Vein endothelial cell (primary cell): ENCODE data around the gene AK1. TPM values are rescaled to one million over a fixed set of nuclear protein-coding genes. Genes with fewer than 3 reads are reported as not detected.

Experiments
- small RNA-seq: library from RNA; depleted of rRNA; stranded (forward); fragments of <200 nt; gene quantifications from one replicate; pipeline ENCODE3, GENCODE V24; 2012
- total RNA-seq: library from RNA; depleted of rRNA; stranded (reverse); fragments of >200 nt; gene quantifications from 2 replicates; pipeline ENCODE4 v1.2.3, GENCODE V29; 2012

Gene AK1, protein sequence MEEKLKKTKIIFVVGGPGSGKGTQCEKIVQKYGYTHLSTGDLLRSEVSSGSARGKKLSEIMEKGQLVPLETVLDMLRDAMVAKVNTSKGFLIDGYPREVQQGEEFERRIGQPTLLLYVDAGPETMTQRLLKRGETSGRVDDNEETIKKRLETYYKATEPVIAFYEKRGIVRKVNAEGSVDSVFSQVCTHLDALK
- total RNA-seq: 66.9 and 72.8 TPM in 2 replicates

DNA sequence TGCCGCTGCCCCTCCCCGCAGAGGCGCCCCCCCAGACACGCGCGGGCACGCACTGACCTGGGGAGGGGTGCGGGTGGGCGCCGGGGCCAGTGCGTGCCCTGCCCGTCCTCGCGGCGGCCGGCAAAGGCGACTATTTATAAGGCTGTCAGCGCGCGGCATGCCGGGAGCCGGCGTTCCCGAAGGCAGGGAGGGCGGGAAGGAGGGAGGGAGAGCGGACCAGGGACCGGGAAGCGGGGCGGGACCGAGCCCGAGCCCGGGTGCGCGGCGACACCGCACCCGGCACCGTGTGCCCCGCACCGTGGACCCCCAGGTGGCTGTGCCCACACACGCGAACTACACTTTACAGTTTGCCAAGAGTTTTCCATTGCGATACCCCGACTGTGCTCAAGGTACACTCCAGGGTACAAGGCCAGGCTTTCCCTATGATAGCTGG, at the start of gene AK1:
TSS of gene AK1 (minus strand) at position 110 of the 433 bp plus-strand sequence. CDS start 3,058 bp downstream, outside the sequence.

DNA sequence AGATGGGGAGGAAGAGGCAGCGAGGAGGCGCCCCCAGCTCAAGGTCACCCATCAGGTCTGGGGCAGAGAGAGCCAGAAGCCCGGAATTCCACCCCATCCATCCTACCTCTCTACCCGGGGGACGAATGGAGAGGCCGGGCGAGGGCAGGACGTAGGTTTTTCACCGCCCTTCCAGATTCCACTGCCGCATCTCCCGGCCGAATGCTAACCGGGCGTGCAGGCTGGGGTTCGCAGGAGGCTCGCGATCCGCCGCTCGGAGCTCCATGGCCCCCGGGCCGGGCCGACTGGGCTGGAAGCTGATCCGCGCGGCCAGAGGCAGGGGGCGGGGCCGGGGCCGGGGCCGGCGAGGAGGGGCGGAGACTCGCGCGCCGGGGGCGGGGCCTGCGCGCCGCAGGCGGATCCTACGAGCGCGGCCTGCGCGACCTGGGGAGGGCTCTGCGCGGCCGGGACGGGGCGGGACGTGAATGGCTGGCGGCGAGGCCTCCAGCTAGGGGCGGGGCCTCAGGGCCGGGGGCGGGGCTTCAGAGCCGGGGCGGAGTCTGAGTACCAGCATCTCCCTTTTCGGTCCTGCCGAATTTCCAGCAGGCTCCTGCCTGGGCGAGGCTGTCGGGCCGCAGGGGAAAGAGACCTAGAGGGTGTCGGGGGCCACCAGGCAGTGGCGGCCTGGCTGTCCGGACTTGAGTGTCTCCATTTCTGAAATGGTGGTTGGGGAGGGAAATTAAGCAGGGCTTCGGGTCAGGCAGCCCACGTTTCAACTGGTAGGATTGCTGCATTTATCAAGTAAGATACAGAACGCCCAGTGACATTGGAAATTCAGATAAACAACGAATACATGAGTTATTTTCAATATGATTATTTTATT, 39.5 kb upstream of the AK1 start, which contains the start of gene ST6GALNAC4:
TSS of gene ST6GALNAC4 (minus strand) at position 322 of the 862 bp plus-strand sequence. CDS start 622 bp downstream, outside the sequence.

DNA sequence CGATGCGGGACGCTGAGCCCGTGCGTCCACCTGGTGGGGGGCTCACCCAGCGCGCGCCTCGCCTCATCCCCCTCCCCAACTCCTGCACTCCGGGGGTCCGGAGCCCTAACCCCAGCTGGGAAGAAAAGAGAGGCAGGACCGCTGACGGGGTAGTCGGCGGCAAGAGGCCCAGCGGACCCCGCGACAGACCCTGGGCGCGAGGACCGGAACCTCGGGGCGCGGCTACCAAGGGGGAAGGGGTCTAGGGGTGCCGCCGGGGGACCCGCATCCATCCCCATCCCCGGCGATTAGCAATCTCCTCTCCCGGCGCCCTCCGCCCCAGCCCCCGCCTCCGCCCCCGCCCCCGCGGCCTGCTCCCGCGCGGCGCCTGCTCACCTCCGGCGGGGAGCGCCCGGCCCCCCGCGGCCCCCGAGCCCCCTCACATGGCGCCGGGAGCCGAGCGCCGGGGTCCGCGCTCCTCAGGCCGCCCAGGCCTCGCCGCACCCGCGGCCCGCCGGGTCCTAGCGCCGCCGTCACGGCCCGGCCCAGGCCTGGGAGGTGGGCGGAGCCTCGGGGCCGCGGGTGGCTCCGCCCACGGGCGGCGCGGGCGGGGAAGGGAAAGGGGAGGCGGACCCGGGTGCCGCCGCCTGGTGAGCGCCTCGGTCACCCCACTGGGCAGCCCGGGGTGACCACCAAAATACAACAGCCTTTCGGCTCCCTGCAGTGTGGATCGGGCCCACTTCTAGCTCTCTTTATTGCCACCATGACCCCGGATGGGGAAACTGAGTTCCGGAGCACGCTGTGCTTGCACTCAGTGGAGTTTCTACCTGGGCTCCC, 21.9 kb upstream of the AK1 start, which contains the start of gene ST6GALNAC6:
TSS of gene ST6GALNAC6 (minus strand) at position 476 of the 816 bp plus-strand sequence. CDS start 1,622 bp downstream, outside the sequence.

DNA sequence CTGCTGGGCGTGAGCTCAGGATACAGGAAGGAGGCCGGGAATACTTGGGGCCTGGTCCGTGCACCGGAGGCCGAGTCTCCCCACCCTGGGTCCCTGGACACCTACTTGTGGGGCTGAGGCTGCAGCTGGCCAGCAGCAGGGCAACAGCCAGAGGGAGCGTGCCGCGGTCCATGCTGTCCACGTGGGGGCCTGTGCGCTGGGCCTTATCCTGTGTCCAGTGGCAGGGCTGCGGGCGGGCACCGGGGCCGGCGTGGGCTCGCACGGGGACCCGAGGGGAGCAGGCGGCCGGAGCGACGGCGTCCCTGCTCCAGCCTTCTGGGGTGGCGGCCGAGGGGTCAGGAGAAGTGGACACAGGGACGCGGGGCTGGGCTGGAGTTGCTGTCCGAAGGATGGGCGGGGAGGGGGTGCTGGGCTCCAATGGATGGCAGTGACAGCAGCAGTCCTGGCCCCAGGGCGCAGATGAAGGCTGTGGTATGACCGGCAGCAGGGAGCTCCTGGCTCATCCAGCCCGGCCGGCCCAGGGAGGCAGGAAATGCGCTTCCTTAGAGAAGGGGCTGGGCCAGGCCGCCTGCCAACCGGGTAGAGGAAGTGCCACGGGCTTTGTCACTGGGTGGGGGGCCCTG, 23.2 kb downstream of the AK1 start, which contains the start of gene ENG:
TSS of gene ENG (minus strand) at position 475 of the 623 bp plus-strand sequence. CDS start at position 172, 303 bp downstream.

Small RNA genes lying within 50 kb of the gene (small RNA-seq; reads per million reads assigned to genes)
- 0.80 reads per million, percentile 50 among the genes with 10 or more reads in this experiment for gene MIR4672
- gene RF00019: not detected
- not detected for gene RNA5SP296

Other genes with a start within 250 kb of the AK1 start
- gene CFAP157, start 170.7 kb downstream of the AK1 start, total RNA-seq: not detected in 2 replicates
- gene PTRH1, start 162.0 kb downstream of the AK1 start, total RNA-seq: 22.8 and 24.2 TPM in 2 replicates
- gene TTC16, start 161.6 kb downstream of the AK1 start, total RNA-seq: not detected in 2 replicates
- 9.1 and 9.2 TPM in 2 replicates for gene TOR2A, start 142.4 kb downstream of the AK1 start, total RNA-seq
- 71.9 and 85.9 TPM in 2 replicates for gene SH2D3C, start 99.0 kb downstream of the AK1 start, total RNA-seq
- 110 and 120 TPM in 2 replicates for gene CDK9, start 91.6 kb downstream of the AK1 start, total RNA-seq
- gene FPGS, start 74.8 kb downstream of the AK1 start, total RNA-seq: 103 and 117 TPM in 2 replicates
- 209 and 301 TPM in 2 replicates for gene ENG, start 23.0 kb downstream of the AK1 start, total RNA-seq
- gene ST6GALNAC6, start 21.9 kb upstream of the AK1 start, total RNA-seq: 46.1 and 53.2 TPM in 2 replicates
- 75.8 and 85.3 TPM in 2 replicates for gene ST6GALNAC4, start 39.4 kb upstream of the AK1 start, total RNA-seq
- 0.29 and 0.65 TPM in 2 replicates for gene PIP5KL1, start 53.1 kb upstream of the AK1 start, total RNA-seq
- gene DPM2, start 60.2 kb upstream of the AK1 start, total RNA-seq: 15.7 and 19.6 TPM in 2 replicates
- 10.6 and 12.1 TPM in 2 replicates for gene EEIG1, start 103.3 kb upstream of the AK1 start, total RNA-seq
- 7.5 and 9.3 TPM in 2 replicates for gene NAIF1, start 189.6 kb upstream of the AK1 start, total RNA-seq
- gene SLC25A25, start 190.6 kb upstream of the AK1 start, total RNA-seq: 22.5 and 22.9 TPM in 2 replicates